Right lobe of liver (tissue), 6 donors: ENCODE data around the gene TBCK. TPM values are rescaled to one million over a fixed set of nuclear protein-coding genes. Genes with fewer than 3 reads are reported as not detected.

ENCODE experiments used
- ATAC-seq, 4 donors: fragments of 200-7000 bp; cut with Tn5 transposase; one replicate each; pipeline ENCODE4 v1.9.1; 2020; ENCODE audit warnings: mild to moderate bottlenecking in 4 of 4, moderate library complexity in 4 of 4
- DNase-seq, 3 donors: peaks; one replicate each; pipeline ENCODE4 v3.0.0-alpha.2; 2020
- H3K27ac ChIP-seq, 3 donors: fragments of 200-600 bp; one replicate each; pipeline ENCODE4 v1.8.0; 2022
- H3K27me3 ChIP-seq, 2 donors: fragments of 200-600 bp; one replicate each; pipeline ENCODE4 v1.8.0; 2022
- H3K36me3 ChIP-seq, 4 donors: fragments of 200-600 bp; sonication (generic) in 1 of 4; one replicate each; pipeline versions ENCODE4 v1.5.1 to v1.8.0; 2017 to 2022; ENCODE audit warnings: control low read depth in 1 of 4
- H3K4me1 ChIP-seq, 4 donors: fragments of 200-600 bp; sonication (generic) in 1 of 4; one replicate each; pipeline versions ENCODE4 v1.5.1 to v1.8.0; 2017 to 2022; ENCODE audit warnings: control low read depth in 1 of 4
- H3K4me3 ChIP-seq, 3 donors: fragments of 200-600 bp; one replicate each; pipeline ENCODE4 v1.8.0; 2022
- H3K9me3 ChIP-seq, 4 donors: fragments of 200-600 bp; sonication (generic) in 1 of 4; one replicate each; pipeline versions ENCODE4 v1.5.1 to v1.8.0; 2017 to 2022; ENCODE audit warnings: control low read depth in 1 of 4
- POLR2A ChIP-seq: fragments of 450-650 bp; IDR thresholded peaks from one replicate; pipeline ENCODE4 v1.6.1; 2017; ENCODE audit warnings: antibody characterized with exemption, mild to moderate bottlenecking
- WGBS: methylation state at CpG from one replicate; pipeline ENCODE4 v1.1.6; 2018; ENCODE audit warnings: low coverage, low lambda C conversion rate; ENCODE audit not compliant: insufficient coverage; ENCODE audit errors: missing lambda C conversion rate; 5-methylcytosine and 5-hydroxymethylcytosine counted together
- intact Hi-C, 2 donors: fragments of 100-400 bp; cut with DNase I; formaldehyde crosslinking; loops; one replicate each; pipeline versions ENCODE4 v1.11.2 to v1.14.1; 2022
- total RNA-seq, 6 experiments: library from RNA; depleted of rRNA in 2 of 6; stranded (reverse); fragments of >200 nt in 2 of 6; fragmentation: NEBNext Ultra II Directional in 3 of 6; extraction: Animal tissue kit (Norgen Biotek cat#: 25700) in 3 of 6; gene quantifications; one replicate each; pipeline versions ENCODE4 v1.1.0 to v1.2.4, GENCODE V29; 2016 to 2023
- TF ChIP-seq, protein P1 (sequence below), 4 donors: fragments of 200-600 bp in 3 of 4; fragments of 450-650 bp in 1 of 4; IDR thresholded peaks; one replicate each; pipeline versions ENCODE4 v1.5.1 to v1.8.0; 2016 to 2022; ENCODE audit warnings: antibody characterized with exemption in 4 of 4, mild to moderate bottlenecking in 2 of 4
- donor health status: DM: no; HTN: yes; CAD: no.
- donor health status: DM: no; HTN: no; CAD: no.
- donor health status: DM: no; HTN: no; CAD: no.
- donor health status: DM: no; HTN: yes; CAD: no.
- donor health status: DM: no; HTN: yes; CAD: no.

TBCK gene
- total RNA-seq, 6 experiments from 2014 or later = 15.1 to 20.1 (median 16.8) TPM

DNA sequence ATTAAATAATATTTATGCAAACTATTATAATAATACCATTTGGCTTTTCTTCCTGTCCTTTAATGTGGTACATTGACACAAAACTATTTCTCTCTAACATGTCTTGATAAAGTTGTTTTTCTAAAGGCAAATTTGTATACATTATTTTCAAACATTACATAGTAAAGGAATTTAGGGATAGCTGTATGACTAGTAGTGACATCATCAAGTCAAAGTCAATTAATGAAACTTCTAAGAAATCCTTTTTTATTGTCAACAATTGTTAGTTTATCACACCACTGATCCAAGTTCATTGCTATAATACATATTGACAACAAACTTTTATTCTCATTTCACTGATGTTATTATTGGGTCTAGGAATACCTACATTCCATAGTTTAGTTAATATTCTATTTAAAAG, 68.4 kb downstream of the TBCK start:
- Histone ChIP-seq H3K4me1 (no peaks in the 10 kb centered on the region), H3K4me3 (no peak overlapping the region), H3K27me3 (no peaks in the 10 kb centered on the region), H3K36me3 (peaks cover 0 to 15% (median 0%) of the 10 kb centered on the region in 4 donors), H3K27ac (no peak overlapping the region), H3K9me3 (no peaks in the 10 kb centered on the region)
- intact Hi-C loops = no loop called here
- no peak for DNase-seq
- TF ChIP-seq, protein P1, sequence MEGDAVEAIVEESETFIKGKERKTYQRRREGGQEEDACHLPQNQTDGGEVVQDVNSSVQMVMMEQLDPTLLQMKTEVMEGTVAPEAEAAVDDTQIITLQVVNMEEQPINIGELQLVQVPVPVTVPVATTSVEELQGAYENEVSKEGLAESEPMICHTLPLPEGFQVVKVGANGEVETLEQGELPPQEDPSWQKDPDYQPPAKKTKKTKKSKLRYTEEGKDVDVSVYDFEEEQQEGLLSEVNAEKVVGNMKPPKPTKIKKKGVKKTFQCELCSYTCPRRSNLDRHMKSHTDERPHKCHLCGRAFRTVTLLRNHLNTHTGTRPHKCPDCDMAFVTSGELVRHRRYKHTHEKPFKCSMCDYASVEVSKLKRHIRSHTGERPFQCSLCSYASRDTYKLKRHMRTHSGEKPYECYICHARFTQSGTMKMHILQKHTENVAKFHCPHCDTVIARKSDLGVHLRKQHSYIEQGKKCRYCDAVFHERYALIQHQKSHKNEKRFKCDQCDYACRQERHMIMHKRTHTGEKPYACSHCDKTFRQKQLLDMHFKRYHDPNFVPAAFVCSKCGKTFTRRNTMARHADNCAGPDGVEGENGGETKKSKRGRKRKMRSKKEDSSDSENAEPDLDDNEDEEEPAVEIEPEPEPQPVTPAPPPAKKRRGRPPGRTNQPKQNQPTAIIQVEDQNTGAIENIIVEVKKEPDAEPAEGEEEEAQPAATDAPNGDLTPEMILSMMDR (IDR thresholded peaks at IDR 0.05) = no peak
- no peak for TF ChIP-seq POLR2A
- no peak for ATAC-seq

DNA sequence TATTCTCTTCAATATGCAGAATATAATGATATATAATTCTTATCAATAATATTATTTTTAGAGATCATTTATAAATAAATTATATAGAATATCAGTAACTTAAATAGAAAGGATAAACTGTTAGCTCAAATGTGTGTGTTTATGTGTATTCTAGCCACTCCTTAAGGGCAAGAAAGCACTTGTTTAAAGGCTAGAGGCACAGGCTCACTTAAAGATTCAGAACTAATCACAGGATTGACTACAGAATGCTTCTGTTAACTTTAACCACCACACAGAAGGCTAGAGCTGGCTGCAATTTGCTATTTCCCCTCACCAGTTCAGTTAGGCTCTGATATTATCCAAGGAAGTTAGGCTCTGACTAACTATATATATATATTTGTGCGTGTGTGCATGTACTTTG, 69.6 kb downstream of the TBCK start:
- DNase-seq (no peak), ATAC-seq (no peak)
- H3K27me3 ChIP-seq = no peaks in the 10 kb centered on the region
- no peaks in the 10 kb centered on the region for H3K9me3 ChIP-seq
- H3K4me3 ChIP-seq = no peak overlapping the region
- H3K4me1 ChIP-seq = no peaks in the 10 kb centered on the region
- H3K36me3 ChIP-seq = peaks cover 0 to 10% (median under 1%) of the 10 kb centered on the region in 4 donors
- no peak overlapping the region for H3K27ac ChIP-seq
- no peak for TF ChIP-seq POLR2A
- TF ChIP-seq, protein P1 (IDR thresholded peaks at IDR 0.05) = no peak
- WGBS = 100% methylated on average over 1 of the region's 1 CpG
- intact Hi-C loops = no loop called here

DNA sequence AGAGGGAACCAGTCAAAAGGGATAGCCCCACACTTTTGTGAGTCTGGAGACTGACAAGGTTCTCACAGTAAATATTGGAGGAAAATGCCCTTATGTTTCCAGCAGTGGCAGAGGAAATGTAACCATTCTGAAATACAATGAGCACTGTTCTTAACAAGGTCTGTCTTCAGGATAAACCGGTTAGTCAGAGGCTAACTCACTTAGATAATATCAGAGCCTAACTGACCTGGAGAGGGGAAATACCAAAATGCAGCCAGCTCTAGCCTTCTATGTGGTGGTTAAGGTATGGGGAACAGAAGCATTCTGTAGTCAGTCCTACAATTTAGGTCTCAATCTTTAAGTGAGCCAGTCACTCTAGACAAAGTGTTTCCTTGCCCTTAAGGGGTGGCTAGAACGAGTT, 70.8 kb downstream of the TBCK start:
- intact Hi-C loops = no loop called here
- H3K4me3 ChIP-seq = no peak overlapping the region
- WGBS = 92% methylated on average over 2 of the region's 2 CpGs
- H3K4me1 ChIP-seq = no peaks in the 10 kb centered on the region
- H3K27ac ChIP-seq = no peak overlapping the region
- H3K9me3 ChIP-seq = no peaks in the 10 kb centered on the region
- no peak for ATAC-seq
- no peaks in the 10 kb centered on the region for H3K27me3 ChIP-seq
- H3K36me3 ChIP-seq = peaks cover 0 to 8% (median under 1%) of the 10 kb centered on the region in 4 donors
- no peak for DNase-seq
- no peak for TF ChIP-seq POLR2A

DNA sequence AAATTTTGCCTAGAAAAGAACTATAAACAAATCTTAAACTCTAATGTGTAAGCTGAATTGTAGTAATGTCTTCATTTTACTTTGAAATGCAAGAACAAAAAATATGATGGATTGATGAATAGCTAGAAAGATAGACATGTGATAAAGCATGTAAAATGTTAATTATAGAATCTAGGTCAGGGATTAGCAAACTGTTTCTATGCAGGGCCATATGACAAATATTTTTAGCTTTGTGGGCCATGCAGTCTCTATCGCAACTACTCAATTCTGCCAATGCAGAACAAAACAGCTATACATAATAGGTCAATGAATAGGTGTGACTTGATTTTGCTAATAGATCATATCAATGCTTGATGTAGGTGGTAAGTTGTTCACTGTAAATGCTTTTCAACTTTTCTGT, 75.3 kb downstream of the TBCK start:
- H3K4me1 ChIP-seq = no peaks in the 10 kb centered on the region
- intact Hi-C loops = no loop called here
- no peak for ATAC-seq

DNA sequence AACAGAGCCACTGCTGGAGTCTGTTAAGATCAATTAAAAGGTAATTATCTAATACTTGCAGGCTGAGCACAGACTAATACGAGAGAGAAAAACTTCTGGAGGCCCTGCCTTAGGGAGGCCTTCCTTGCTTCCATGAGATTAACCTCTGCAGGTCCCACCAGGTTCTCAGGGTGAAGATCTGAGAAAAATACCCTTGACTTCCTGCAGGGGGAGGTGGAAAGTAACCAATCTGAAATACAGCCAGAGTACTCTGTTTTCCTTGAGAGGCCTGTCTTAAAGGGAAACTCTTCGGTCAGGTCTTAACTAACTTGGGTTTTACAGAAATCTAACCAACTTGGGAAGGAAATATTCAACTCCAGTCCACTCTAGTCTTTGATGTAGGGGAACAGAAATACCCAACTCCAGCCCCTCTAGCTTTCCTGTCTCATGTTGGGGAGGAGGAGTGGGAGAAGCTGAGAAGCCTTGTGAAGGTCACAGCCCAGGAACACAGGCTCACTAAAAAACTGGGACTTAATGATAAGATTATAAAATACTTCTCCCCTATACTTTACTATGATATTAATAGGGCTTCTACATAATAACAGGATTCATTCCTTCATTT, 77.1 kb downstream of the TBCK start:
- peaks cover 0 to 10% (median 4%) of the 10 kb centered on the region in 4 donors for H3K36me3 ChIP-seq
- 78% methylated on average over 2 of the region's 2 CpGs for WGBS
- no peaks in the 10 kb centered on the region for H3K9me3 ChIP-seq
- H3K27ac ChIP-seq = no peak overlapping the region
- no peaks in the 10 kb centered on the region for H3K4me1 ChIP-seq
- ATAC-seq = peak; percentile 73 to 85 (median 80)
- no peak overlapping the region for H3K4me3 ChIP-seq
- no peaks in the 10 kb centered on the region for H3K27me3 ChIP-seq
- no peak for TF ChIP-seq POLR2A
- TF ChIP-seq, protein P1 (IDR thresholded peaks at IDR 0.05) = peak; percentile 21 to 63 (median 55)
- intact Hi-C loops = no loop called here
- DNase-seq = no peak

More for the DNA sequence above, 75.3 kb downstream of the TBCK start:
- H3K27ac ChIP-seq = no peak overlapping the region
- H3K9me3 ChIP-seq = no peaks in the 10 kb centered on the region
- peaks cover 0 to 7% (median under 1%) of the 10 kb centered on the region in 4 donors for H3K36me3 ChIP-seq
- DNase-seq = no peak
- WGBS = 100% methylated on average over 1 of the region's 1 CpG
- no peak overlapping the region for H3K4me3 ChIP-seq
- H3K27me3 ChIP-seq = no peaks in the 10 kb centered on the region
- TF ChIP-seq, protein P1 (IDR thresholded peaks at IDR 0.05) = no peak
- TF ChIP-seq POLR2A = no peak
